GM18511 (cell line): ENCODE data around the gene PHLDA1.
"Not testable (repeated sequence)": the region's sequence is repeated elsewhere in the genome, so short reads cannot be mapped to it uniquely, and the experiment has no call there.

Experiments used
- ATAC-seq: cut with Tn5 transposase; IDR thresholded peaks from one replicate; pipeline ENCODE4 v1.9.1; 2021; ENCODE audit warnings: mild to moderate bottlenecking, moderate library complexity; ENCODE audit not compliant: unreplicated experiment

Gene PHLDA1

GRCh38 chr12:75990189-75990912 is 41.2 kb downstream of the PHLDA1 start:
- ATAC-seq = no peak

GRCh38 chr12:75987709-75988108 is 43.9 kb downstream of the PHLDA1 start:
- not testable (repeated sequence) for ATAC-seq

GRCh38 chr12:75986001-75986746 is 45.4 kb downstream of the PHLDA1 start:
- ATAC-seq = peak; percentile 35

- no peak for ATAC-seq
These were observed 46.0 kb downstream of the PHLDA1 start for GRCh38 chr12:75985566-75985965.

GRCh38 chr12:75984577-75985182 is 46.9 kb downstream of the PHLDA1 start:
- no peak for ATAC-seq

GRCh38 chr12:75983851-75984250 is 47.7 kb downstream of the PHLDA1 start:
- not testable (repeated sequence) for ATAC-seq

GRCh38 chr12:75982979-75983660 is 48.5 kb downstream of the PHLDA1 start:
- no peak for ATAC-seq

GRCh38 chr12:75982169-75982564 is 49.4 kb downstream of the PHLDA1 start:
- ATAC-seq = no peak

- peak; percentile 49 for ATAC-seq
These were observed 50.1 kb downstream of the PHLDA1 start for GRCh38 chr12:75981247-75982168.

- ATAC-seq = peak; percentile 39
These were observed 52.4 kb downstream of the PHLDA1 start for GRCh38 chr12:75979181-75979580.

- no peak for ATAC-seq
These were observed 52.9 kb downstream of the PHLDA1 start for GRCh38 chr12:75978677-75979076.

- peak; percentile 91 for ATAC-seq
These were observed 53.5 kb downstream of the PHLDA1 start for GRCh38 chr12:75977952-75978671.

GRCh38 chr12:75977590-75977951 is 54.0 kb downstream of the PHLDA1 start:
- ATAC-seq = peak; percentile 6

- ATAC-seq = no peak
These were observed 54.7 kb downstream of the PHLDA1 start for GRCh38 chr12:75976913-75977312.

GRCh38 chr12:75976113-75976512 is 55.5 kb downstream of the PHLDA1 start:
- no peak for ATAC-seq

GRCh38 chr12:75975702-75976101 is 55.9 kb downstream of the PHLDA1 start:
- no peak for ATAC-seq
